GM12872 (cell line): ENCODE data around the gene KLF7.

Source experiments
- CTCF ChIP-seq: IDR thresholded peaks from 3 replicates; pipeline ENCODE4 v1.5.1; 2011; ENCODE audit warnings: low read depth, mild to moderate bottlenecking, low read length, moderate library complexity; ENCODE audit not compliant: insufficient read depth

The KLF7 gene

GRCh38 chr2:207166349-207167098 is 776 bp upstream of the KLF7 start:
- no peak; the same call in 1 of the 3 replicates for TF ChIP-seq CTCF

GRCh38 chr2:207166039-207166348 is 246 bp upstream of the KLF7 start:
- no peak for TF ChIP-seq CTCF

DNA sequence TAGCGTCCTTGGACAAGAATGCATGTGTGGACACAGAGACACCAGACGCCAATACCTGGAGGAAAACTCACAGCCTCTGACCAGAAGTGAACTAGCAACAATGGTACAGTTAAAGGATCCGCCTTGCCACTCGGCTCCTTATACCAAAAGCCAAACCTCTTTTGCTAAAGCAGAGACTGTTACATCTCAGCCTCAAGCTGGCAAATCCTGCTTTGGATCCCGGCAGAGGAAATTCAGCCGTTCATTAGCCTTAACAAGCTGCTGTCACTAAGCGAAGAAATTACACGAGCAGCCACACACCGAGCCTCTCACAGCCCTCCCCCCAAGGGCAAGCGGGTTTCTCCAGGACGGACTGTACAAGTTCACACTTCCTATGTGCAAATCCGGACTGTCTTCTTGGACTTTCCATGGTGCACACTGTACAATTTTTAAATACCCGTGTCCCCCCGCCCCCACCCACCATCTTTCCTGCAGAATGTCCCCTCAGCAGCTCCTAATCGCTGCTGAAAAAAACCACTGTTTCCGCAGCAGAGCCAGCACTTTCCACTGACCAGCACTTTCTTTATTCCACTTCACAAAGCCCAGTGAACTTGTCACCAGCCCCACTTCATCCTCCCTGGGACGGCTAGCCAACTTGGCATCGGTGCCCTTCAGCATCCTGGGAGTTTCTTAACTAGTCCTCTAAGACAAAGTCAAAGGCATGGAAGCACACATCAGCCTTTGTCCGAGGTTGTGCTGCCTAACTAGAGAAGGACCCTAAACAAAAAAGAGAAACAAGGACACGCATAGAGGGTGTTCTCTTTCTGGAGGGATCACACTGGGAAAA is 1.5 kb downstream of the KLF7 start:
- no peak for TF ChIP-seq CTCF

DNA sequence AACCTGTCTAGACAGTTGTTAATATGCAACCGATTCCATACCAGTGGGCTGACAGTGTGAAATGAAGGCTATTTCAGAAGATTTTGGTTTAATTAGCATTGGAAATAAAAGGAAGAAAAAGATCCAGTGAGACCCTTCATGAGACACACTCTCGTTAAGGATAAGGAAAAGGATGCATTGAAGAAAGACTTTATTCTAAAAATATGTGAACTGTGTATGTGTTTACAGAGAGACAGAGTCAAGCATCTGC is 2.1 kb downstream of the KLF7 start:
- no peak for TF ChIP-seq CTCF

DNA sequence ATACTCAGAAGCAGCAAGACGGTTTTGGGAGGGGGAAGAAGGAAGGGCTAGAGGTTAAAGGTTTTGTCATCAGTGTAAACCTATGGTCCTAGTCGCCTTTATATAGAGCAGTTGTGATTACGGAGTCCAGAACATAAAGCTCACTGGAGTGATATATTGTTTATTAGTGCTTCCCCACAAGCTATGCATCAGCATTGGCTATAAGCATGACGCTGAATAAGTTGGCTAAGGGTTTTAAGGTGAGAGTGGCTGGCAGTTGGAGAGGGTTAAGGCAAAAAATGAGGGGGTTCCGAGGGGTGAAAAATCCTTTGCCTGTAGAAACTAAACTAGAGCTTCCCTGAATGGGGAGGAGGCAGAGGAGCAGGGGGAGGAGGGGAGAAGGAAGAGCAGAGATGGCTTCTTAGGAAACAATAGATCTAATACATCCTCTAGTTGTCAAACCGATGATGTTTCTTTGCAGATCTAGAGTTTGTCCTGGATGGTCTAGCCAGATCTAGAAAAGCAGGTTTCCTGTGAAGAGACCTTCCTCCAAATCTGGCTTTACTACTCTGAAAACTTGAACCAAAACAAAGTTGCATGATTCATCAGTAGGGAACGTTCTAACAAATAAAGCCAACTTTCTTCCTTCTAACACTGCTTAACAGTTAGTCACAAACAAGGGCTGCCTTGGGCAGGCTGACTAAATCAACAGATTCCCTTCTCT is 2.5 kb downstream of the KLF7 start:
- no peak for TF ChIP-seq CTCF

DNA sequence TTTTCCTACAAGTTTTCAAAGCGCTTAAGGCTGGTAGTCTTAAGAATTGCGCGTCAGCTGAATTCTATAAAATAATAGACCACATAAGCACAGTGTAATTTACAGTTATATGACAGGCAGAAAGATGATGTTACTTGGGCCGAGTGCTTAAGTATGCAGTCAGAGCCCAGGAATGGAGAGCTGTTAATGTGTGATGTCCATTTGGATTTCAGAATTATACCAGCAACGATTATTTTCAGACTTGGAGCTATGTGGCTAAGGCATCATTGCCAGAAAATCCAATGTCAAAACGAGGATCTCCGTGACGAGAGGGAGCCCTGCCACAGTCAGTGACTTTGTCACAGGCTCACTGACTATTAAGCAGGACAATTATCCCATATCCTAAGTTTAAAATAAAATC is 3.4 kb downstream of the KLF7 start:
- no peak for TF ChIP-seq CTCF

DNA sequence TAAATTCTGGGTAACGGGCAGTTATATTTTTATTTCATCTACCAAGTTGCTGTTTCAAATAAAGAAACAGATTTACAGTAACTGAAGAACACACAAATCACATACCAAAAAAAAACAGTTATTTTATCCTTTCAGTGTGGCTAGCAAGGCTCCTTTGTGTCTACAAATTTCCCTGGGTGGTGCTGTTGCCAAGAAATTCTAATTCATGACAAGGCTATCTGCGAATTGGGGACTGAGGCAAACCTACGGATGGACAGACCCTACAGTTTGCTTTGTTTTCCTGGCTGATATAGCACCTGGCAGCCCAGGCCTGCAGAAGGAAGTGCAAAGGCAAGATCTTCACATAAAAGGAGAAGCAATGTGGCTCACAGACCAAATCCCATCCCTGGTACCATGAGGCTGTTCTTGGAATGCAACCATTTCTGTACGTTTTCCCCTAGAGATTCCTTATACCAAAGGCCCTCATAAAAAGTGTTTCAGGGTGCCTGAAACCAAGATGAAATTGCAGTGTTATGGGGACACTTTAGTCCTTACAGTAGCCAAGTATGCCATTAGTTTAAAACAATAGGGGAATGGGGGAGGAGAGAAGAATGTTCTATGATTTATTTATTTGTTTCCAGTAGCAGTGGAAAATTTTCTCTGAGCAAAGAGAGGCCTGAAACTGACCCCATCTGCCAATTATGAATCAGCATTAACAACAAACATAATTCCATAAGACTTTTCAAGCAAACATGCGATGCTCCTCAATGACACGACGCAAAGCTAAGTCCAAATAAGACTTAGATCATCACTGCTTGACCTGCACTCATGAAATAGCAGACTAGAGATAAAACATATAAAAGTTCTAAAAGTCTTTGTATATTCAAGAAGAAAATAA is 4.3 kb downstream of the KLF7 start:
- TF ChIP-seq CTCF: no peak
